ENCODE measurements around the gene ATP2C2. TPM values are rescaled to one million over a fixed set of nuclear protein-coding genes. Genes with fewer than 3 reads are reported as not detected.

The ATP2C2 gene
- total RNA-seq, 1 experiment from 2014 or later, result 4.3 TPM

DNA sequence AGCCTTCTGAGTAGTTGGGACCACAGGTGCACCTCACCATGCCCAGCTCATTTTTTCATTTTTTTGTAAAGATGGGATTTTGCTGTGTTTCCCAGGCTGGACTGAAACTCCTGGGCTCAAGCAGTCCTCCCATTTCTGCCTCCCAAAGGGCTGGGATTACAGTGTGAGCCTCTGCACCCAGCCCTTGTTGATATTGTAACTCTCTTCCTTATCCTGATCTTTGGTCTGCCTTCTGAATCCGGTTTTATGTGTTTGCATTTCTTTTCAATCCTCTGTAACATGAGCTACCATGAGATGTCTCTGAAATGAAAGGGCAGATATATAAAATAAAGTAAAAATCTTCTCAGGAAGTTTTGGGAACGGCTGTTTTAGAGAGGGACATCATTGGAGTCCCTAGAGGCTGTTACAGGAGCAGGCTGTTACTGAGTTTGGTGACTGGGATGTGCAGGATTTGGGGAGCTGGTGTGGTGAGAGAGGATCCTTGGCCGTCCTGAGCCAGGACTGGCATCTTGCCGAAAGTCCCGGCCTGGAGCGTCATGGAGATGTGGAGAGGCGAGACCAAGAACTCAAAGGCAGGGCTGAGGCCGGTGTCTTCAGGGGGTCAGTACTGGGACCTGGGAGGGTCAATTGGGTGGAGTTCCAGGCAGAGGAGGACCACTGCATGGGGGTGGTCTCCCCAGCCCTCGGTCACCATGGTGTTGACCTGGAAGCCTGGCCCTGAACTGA is 39.4 kb downstream of the ATP2C2 start:
- H3K4me1 Mint-ChIP-seq, result no peaks in the 10 kb centered on the region
- H3K9me3 Mint-ChIP-seq, result no peaks in the 10 kb centered on the region
- no peak for DNase-seq (ENCODE audit: low spot score)
- ChIA-PET CTCF (no interaction called here), POLR2A (no interaction called here)
- TF ChIP-seq SP1 (CRISPR knock-in tag; conservative IDR thresholded peaks at IDR 0.05) (no peak), EMX1 (CRISPR knock-in tag; IDR thresholded peaks at IDR 0.05) (no peak), CREM (CRISPR knock-in tag; IDR thresholded peaks at IDR 0.05) (no peak), TEAD4 (CRISPR knock-in tag; IDR thresholded peaks at IDR 0.05) (no peak), ZNF138 (CRISPR knock-in tag; conservative IDR thresholded peaks at IDR 0.05) (no peak), NFYB (CRISPR knock-in tag; conservative IDR thresholded peaks at IDR 0.05; ENCODE audit: low read depth) (no peak), JUN (CRISPR knock-in tag; IDR thresholded peaks at IDR 0.05) (no peak)
- TF ChIP-seq, protein P1, sequence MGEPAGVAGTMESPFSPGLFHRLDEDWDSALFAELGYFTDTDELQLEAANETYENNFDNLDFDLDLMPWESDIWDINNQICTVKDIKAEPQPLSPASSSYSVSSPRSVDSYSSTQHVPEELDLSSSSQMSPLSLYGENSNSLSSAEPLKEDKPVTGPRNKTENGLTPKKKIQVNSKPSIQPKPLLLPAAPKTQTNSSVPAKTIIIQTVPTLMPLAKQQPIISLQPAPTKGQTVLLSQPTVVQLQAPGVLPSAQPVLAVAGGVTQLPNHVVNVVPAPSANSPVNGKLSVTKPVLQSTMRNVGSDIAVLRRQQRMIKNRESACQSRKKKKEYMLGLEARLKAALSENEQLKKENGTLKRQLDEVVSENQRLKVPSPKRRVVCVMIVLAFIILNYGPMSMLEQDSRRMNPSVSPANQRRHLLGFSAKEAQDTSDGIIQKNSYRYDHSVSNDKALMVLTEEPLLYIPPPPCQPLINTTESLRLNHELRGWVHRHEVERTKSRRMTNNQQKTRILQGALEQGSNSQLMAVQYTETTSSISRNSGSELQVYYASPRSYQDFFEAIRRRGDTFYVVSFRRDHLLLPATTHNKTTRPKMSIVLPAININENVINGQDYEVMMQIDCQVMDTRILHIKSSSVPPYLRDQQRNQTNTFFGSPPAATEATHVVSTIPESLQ (CRISPR knock-in tag; IDR thresholded peaks at IDR 0.05), result no peak
- TF ChIP-seq, protein P2, sequence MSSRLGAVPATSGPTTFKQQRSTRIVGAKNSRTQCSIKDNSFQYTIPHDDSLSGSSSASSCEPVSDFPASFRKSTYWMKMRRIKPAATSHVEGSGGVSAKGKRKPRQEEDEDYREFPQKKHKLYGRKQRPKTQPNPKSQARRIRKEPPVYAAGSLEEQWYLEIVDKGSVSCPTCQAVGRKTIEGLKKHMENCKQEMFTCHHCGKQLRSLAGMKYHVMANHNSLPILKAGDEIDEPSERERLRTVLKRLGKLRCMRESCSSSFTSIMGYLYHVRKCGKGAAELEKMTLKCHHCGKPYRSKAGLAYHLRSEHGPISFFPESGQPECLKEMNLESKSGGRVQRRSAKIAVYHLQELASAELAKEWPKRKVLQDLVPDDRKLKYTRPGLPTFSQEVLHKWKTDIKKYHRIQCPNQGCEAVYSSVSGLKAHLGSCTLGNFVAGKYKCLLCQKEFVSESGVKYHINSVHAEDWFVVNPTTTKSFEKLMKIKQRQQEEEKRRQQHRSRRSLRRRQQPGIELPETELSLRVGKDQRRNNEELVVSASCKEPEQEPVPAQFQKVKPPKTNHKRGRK (CRISPR knock-in tag; IDR thresholded peaks at IDR 0.05; ENCODE audit: borderline replicate concordance), result no peak
- TF ChIP-seq, protein P3, sequence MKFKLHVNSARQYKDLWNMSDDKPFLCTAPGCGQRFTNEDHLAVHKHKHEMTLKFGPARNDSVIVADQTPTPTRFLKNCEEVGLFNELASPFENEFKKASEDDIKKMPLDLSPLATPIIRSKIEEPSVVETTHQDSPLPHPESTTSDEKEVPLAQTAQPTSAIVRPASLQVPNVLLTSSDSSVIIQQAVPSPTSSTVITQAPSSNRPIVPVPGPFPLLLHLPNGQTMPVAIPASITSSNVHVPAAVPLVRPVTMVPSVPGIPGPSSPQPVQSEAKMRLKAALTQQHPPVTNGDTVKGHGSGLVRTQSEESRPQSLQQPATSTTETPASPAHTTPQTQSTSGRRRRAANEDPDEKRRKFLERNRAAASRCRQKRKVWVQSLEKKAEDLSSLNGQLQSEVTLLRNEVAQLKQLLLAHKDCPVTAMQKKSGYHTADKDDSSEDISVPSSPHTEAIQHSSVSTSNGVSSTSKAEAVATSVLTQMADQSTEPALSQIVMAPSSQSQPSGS (CRISPR knock-in tag; IDR thresholded peaks at IDR 0.05; ENCODE audit: borderline replicate concordance, low read depth), result no peak
- TF ChIP-seq, protein P4, sequence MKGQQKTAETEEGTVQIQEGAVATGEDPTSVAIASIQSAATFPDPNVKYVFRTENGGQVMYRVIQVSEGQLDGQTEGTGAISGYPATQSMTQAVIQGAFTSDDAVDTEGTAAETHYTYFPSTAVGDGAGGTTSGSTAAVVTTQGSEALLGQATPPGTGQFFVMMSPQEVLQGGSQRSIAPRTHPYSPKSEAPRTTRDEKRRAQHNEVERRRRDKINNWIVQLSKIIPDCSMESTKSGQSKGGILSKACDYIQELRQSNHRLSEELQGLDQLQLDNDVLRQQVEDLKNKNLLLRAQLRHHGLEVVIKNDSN (CRISPR knock-in tag; IDR thresholded peaks at IDR 0.05), result no peak
- TF ChIP-seq, protein P5, sequence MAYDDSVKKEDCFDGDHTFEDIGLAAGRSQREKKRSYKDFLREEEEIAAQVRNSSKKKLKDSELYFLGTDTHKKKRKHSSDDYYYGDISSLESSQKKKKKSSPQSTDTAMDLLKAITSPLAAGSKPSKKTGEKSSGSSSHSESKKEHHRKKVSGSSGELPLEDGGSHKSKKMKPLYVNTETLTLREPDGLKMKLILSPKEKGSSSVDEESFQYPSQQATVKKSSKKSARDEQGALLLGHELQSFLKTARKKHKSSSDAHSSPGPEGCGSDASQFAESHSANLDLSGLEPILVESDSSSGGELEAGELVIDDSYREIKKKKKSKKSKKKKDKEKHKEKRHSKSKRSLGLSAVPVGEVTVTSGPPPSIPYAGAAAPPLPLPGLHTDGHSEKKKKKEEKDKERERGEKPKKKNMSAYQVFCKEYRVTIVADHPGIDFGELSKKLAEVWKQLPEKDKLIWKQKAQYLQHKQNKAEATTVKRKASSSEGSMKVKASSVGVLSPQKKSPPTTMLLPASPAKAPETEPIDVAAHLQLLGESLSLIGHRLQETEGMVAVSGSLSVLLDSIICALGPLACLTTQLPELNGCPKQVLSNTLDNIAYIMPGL (CRISPR knock-in tag; IDR thresholded peaks at IDR 0.05), result no peak
- TF ChIP-seq, protein P6, sequence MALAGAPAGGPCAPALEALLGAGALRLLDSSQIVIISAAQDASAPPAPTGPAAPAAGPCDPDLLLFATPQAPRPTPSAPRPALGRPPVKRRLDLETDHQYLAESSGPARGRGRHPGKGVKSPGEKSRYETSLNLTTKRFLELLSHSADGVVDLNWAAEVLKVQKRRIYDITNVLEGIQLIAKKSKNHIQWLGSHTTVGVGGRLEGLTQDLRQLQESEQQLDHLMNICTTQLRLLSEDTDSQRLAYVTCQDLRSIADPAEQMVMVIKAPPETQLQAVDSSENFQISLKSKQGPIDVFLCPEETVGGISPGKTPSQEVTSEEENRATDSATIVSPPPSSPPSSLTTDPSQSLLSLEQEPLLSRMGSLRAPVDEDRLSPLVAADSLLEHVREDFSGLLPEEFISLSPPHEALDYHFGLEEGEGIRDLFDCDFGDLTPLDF (CRISPR knock-in tag; IDR thresholded peaks at IDR 0.05), result no peak
- TF ChIP-seq, protein P7, sequence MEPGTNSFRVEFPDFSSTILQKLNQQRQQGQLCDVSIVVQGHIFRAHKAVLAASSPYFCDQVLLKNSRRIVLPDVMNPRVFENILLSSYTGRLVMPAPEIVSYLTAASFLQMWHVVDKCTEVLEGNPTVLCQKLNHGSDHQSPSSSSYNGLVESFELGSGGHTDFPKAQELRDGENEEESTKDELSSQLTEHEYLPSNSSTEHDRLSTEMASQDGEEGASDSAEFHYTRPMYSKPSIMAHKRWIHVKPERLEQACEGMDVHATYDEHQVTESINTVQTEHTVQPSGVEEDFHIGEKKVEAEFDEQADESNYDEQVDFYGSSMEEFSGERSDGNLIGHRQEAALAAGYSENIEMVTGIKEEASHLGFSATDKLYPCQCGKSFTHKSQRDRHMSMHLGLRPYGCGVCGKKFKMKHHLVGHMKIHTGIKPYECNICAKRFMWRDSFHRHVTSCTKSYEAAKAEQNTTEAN (CRISPR knock-in tag; IDR thresholded peaks at IDR 0.05), result no peak
- TF ChIP-seq, protein P8, sequence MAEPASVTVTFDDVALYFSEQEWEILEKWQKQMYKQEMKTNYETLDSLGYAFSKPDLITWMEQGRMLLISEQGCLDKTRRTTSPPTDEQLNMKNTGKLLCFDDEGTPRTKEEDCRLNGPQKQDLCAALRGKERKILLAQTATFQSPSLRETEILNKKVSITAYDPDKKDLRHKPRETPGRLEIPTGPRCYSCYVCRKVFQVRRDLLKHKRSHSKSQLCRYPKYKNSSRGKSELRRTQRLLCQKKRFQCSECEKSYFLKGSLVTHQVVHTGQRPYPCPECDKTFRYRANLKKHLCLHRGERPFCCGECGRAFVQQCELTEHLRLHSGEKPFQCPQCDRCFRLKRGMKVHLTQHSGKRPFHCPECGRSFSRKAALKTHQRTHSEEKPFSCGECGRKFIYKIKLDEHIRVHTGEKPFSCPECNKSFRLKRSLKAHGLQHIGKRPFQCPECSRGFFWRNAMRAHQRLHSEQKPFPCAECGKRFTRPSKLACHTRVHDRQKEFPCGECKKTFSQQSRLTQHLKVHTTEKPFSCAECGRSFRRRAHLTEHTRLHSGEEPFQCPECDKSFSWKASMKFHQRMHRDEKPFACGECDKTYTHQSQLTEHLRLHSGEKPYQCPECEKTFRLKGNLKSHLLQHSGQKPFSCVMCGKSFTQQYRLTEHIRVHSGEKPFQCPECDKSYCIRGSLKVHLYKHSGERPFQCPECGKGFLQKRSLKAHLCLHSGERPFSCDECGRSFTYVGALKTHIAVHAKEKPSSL (CRISPR knock-in tag; conservative IDR thresholded peaks at IDR 0.05), result no peak
- H3K4me3 Mint-ChIP-seq, result no peak overlapping the region
- peak overlapping the region; percentile 39; the same call in 1 of the 2 replicates for H3K27ac Mint-ChIP-seq
- H3K36me3 Mint-ChIP-seq, result no peaks in the 10 kb centered on the region
- no peak for ATAC-seq
- no peaks in the 10 kb centered on the region for H3K27me3 Mint-ChIP-seq (ENCODE audit: low read depth)

Measured in WTC11 (cell line).